GM18858 (cell line): Measurements from ENCODE around the gene ZBTB18.
"Not testable (repeated sequence)": the region's sequence is repeated elsewhere in the genome, so short reads cannot be mapped to it uniquely, and the experiment has no call there.

Experiments used
- ATAC-seq: cut with Tn5 transposase; IDR thresholded peaks from one replicate; pipeline ENCODE4 v1.9.1; 2021; ENCODE audit not compliant: unreplicated experiment

ZBTB18 gene

DNA sequence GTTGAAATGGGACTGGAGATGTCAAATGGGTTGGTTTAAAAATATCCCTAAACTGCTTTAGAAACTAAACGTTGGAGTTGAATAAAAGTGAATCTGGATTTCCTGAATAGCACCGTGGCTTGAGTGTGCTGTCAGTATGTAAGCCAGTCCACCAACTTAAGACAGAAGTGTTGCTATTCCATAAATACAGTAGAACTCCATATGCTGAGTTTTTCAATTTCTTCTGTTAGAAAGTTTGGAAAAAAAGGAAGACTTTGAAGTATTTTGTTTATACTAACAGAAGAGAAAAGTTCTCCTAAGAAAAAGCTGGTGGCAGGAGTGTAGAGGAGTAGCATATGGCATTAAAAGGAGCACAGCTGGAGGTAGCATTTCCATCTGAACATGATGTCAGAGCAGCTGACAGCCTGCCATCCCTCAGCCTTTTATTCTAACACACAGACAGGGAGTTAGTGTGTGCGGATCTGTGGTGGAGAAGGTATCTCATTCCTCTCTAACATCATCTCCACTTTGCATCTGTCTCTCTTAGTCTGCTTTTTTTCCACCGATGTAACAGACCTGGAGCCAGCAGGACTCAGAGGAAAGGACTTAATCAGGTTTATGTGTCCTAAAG is at the start of gene ZBTB18:
ZBTB18 (plus strand) TSS at position 449 of the 610 bp plus-strand sequence; CDS start at position 598, 149 bp downstream.
- no peak for ATAC-seq

DNA sequence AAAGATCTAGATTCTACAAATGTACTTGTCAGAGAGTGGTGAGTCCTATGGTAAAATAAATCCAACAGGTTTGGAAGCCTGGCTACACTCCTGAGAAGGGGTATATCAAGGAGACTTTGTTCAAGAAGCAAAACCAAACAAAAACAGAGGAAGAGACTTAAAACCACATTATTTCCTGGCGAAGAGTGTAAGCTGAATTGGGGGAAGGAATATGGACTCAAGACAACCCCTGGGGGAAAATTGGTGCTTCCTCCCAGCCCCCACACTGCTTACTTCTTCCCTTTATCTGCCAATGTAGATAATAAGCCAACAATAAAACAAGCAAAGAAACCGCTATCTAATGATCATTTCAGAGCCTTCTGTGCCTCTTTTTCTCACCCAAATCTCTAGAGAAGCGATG is 48.4 kb upstream of the ZBTB18 start:
- no peak for ATAC-seq

DNA sequence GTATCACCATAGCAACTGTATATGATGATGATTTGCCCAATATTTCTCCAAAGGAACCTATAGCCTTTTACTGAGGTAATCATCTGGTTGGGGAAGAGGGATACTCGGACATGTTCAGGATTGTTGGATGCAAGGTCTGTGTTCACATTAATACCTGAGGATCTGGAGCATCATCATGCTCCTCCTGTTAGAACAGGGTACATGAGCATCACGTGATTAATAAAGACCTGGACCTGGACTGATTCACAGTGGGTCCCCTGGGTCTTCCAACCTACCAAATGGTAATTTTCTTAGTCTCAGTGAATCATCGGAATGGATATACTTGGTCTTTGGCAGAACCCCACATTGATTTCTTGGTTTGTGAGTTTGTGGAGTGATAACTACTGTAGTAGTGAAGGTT is 45.6 kb upstream of the ZBTB18 start:
- ATAC-seq: no peak

DNA sequence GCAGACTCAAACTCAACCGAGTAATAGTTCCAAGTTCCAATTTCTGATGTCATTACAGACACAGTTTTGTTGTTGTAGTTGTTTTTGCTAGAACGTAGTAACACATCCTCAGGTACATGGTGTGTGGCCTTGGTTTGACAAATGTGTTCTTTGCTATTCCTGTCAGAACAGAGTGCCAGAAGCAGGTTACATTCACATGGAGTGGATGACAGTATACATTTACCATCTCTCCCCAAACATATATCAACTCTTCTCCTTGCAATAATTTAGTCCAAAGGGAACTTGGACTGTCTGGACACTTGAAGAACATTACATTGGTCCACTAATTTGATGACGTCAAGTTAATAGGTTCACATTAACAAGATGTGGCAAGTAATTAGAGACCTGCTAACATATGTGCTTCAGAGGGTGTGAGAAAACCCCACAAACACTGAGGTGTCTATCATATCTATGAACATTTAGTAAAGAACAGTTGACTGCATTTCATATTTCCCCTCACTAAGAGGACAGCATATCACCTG is 44.6 kb upstream of the ZBTB18 start:
- no peak for ATAC-seq

DNA sequence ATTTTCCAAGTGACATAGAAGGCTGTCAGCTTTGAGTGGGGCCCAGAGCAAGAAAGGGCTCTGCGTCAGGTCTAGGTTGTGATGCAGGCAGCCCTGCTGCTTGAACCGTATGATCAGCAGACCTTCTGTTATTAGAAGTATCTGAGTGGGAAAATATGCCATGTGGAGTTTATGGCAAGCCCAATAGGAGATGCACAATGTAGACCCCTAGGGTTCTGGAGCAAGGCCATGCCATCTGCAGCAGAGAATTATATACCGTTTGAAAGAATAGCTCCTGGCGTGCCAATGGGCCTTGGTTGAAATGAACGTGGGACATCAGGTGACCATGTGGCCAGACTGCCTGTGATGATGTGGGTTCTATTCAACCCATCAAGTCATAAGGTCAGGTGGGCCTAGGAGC is 44.1 kb upstream of the ZBTB18 start:
- no peak for ATAC-seq

DNA sequence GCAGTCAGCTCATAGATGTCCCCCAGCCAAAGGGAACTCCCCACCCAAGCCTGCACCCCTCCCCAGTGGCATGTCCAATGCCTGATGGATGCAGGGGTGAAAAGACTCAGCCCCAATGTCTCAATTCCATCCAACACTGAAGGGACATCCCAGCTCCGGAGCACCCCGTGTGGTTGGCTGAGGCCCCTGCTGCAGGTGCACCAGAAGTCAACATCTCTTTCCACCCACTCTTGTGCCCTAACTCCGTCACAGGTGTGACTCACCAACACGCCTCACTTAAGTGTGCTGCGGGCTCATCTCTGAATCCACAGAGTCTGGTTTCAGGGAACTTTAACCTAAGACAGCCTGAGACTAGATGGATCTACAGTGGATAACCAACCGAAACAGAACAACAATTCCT is 40.9 kb upstream of the ZBTB18 start:
- ATAC-seq: no peak

DNA sequence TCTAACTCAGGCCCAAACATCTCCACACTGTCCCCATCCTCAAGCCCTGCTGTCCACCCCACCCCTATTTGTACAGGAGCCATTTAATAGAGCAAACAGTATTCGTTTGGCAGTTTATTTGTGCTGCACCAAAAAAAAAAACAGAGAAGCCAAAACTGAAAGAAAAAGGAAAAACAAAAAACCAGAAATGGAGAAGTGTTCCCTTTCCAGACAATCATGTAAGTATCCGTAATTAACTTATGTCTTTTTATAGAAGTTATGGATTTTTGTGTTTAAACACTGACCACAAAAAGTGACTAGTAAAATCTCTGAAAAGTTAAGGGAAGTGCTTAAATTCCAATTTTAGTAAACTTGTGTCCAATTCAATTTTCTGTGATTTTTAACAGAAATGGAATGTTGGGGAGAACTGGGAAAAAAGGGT is 40.4 kb upstream of the ZBTB18 start:
- no peak for ATAC-seq

DNA sequence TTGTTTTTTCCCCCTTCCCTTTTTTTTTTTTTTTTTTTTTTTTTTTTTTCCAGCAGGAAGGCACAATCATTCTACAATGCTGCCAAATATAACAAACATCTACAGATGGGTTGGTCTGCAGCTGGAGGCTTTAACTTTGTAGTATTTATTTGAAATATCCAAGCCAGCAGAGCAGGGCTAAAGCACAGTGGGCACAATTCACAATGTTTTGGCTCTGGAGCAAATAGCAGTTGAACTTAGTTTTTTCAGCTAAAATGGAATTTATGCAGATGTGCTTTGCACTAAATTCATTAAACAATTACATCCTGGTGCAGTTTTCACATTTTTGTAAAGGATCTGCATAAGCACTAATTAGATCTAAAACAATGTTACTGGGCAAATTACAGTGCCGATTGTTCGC is 39.8 kb upstream of the ZBTB18 start:
- no peak for ATAC-seq

DNA sequence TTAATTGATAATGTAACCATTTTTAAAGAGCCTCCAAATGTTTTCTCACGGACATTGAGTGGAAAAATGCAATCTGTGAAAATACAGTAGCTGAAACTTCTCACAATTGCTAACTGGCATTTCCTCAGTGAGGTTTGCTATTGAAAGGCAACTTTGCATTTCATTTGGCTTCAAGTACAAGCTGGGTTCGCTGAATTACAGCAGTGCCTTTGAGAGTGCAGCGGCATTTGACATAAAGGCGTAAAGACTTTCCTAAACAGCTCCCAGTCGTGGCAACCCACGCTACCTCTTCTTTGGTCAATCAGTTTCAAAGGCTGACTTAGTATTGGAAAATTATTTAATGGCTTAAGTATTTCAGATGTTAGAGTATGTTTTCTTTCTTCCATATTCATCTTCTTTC is 39.3 kb upstream of the ZBTB18 start:
- no peak for ATAC-seq

DNA sequence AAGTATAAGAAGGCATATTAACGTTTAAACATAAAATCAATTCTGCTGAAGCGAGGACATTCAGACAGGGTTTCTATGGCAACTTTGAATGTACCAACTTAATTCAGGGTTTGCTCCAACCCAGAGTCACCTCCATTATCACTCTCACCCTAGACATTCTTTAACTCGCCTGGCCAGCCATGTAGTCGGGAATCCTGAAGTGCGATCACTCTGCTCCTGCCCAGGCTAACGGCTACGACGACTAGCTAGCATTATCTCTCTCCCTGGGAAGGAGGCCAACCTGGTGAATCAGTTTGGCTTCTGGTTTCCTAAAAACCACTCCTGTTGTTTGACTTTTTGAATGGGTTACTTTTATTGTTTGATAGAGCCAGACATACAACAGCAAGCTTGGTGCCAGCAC is 38.9 kb upstream of the ZBTB18 start:
- no peak for ATAC-seq

DNA sequence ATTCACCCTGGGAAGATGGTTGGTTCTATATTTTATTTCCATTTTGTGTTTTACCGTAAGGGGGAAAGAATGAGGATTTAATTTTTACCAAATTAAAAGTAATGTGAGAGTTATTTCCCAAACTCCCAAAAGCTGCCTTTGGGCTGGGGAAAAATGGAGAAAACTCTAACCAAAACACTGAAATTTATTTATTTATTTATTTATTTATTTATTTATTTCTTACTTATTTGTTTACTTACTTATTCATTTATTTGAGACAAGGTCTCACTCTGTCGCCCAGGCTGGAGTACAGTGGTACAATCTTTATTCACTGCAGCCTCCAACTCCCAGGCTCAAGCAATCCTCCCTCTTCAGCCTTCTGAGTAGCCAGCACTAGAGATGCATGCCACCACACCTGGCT is 38.0 kb upstream of the ZBTB18 start:
- ATAC-seq: no peak

DNA sequence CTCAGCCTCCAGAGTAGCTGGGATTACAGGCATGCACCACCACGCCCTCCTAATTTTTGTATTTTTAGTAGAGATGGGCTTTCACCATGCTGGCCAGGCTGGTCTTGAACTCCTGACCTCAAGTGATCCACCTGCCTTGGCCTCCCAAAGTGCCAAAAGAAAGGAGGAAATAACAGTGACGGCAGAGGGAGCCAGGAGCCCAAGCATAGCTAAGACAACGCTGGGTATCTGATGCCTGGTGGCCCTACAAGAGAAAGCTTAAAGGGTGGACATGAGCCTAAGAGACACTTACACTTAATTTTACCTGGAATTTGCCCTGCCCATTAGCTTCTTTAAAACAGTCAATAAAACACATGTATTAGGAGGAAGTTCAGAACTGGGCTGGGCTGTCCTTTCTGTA is 36.2 kb upstream of the ZBTB18 start:
- ATAC-seq: not testable (repeated sequence)

DNA sequence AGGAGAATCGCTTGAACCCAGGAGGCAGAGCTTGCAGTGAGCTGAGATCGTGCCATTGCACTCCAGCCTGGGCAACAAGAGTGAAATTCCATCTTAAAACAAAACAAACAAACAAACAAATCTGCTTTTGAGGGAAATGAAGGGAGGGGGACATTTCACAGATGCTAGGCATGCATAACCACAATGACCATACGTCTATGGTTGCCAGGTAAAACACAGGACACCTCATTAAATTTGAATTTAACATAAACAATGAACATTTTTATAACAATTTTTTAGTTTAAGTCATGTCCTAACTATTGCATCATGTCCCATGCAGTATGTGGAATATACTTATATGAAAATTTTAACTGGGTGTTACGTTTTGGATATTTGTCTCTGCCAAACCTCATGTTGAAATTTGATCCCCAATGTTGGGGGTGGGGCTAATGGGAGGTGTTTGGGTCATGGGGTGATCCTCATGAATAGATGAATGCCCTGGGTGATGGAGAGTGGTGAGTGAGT is 31.0 kb upstream of the ZBTB18 start:
- no peak for ATAC-seq

DNA sequence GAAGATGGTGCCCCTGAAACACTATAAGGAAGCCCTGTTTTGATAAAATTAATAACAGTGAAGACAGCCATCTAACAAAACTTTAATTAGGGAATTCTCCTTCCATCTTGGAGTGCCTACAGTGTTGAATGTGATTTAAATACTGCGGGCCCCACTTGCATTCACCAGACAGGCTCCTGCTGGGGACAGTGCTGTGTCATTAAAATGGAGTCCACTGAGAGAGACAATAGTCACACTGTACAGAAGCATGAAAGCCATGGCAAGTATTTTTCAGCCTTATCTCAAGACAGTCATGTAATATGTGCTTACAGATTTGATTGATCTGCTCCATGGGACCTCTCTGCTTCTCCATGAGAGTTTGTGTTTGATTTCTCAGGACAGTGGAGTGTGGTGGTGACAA is 29.7 kb upstream of the ZBTB18 start:
- ATAC-seq: no peak

DNA sequence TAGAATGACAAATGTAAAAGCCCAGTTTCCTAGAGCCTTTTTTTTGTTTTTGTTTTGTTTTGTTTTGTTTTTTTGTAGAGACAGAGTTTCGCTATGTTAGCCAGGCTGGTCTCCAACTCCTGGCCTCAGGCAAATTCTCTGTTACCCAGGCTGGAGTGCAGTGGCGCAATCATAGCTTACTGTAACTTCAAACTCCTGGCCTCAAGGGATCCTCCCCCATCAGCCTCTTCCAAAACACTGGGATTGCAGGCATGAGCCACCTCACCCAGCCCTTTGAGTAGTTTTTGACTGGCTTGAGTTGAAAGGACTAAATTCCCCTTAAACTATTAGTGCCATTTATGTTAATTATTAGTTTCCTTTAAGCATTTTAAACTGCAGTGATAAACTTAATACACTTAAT is 28.8 kb upstream of the ZBTB18 start:
- no peak for ATAC-seq

DNA sequence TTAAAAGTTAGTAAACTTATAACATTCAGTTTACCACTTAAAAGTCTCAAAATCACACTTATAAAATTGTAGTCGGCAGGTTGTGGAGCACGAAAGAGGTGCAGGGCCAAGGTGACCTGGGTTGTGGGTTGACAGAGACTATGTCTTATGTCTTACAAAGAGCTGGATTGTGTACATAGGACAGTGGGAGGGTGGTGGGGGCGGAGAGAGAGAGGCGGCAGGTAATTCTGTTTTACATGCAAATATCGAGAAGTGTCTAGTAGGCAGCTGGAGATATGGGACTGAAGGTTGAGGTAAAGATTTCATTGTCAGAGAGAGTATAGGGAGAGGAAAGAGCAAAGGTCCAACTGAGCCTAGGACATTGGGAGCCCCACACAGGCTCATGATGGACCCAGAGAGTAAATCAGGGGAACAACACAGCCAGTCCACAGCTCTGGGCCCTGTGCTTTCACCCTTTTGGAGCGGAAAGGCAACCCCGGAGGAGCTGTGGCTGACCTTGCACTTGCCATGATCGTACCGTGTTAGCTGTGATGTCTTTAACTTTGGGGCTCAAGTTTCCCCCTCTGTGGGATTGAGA is 28.1 kb upstream of the ZBTB18 start:
- no peak for ATAC-seq

DNA sequence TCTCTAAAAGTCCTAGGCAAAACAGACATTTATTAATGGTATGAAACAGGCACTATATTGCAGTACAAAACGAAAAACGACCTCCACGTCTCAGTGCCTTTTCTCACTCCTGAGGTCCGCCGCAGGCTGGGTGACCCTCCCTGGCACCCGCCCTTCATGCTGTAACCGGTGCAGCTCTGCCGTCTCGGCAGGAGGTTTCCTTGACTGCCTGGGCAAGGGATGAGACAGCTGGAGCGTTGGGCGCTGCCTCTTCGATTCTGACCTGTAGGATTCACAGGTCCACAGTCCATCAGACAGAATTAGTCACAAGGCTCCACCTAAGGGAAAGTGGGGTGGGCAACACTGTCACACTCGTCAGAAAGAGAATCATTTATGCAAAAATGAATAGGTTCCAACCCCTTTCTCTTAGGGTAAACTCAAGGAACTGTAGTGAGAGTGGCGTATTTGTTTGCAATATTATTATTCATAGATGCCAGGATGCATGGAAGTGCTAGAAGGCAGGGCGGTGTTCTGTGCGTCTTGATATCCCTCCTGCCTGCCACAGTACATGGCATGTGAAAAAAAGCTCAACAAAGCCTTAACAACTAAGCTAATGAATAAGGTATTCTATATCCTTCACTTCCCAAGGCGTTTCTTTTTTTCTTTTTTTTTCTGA is 23.5 kb upstream of the ZBTB18 start:
- no peak for ATAC-seq

DNA sequence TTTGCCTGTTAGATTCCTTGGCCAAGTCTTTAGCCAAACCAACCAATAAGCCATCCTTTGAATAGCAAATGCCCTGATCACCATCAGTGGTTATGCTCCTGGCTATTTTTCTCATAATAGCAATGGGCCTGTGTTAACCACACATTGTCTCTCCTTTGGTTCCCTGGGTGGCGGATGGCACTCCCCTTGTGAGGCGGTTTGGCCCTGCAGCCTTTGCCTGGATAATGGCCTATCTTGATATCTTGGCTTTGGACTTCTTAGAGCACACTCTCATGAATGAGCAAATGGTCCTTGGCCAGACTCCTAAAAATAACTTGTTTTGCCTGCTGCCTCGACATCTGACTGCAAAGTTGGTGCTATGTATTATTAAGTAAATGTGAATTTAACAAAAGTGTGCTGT is 22.4 kb upstream of the ZBTB18 start:
- ATAC-seq: no peak

DNA sequence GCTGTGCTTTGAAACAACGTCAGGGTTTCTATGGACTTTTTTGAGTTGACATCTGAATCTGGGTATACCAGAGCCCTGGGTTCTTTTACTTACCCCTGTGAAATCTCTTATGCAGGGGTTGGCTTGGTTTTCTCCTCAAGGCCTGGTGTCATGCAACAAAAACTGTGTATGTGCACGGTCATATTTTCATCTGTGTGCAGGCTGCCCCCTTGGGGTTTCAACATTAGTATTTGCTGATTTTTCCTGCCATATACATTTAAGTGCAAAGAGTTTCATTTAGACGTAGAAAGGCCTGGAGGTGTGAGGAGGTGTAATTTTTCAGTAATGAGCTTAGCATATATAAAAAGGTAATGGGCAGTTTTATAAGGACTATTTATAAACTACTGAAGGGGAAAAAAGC is 22.0 kb upstream of the ZBTB18 start:
- no peak for ATAC-seq

DNA sequence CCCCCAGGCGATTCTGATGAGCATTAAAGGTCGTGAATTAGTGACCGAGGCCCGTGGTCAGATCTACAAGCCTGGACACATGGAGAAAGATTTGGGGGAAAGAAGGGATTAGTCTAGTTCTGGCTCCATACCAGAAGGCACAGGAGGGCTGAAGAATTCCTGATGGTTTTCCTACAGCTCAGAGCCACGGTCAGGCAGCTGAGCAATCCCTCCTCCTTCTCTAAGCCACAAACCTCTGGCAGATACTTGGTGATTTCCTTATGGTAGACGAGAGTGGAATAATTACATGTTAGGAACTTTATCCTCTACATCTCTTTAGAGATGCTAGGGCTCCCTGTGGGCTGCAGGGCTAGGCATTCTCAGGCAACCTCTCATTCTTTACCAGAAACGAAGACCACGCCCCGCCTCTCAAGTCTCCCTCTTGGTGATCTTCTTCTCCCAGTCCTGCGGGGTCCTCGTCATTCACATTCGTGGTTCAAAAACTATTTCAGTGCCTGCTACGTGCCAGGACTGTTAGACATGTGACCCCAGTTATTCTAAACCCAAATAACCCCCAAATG is 20.5 kb upstream of the ZBTB18 start:
- ATAC-seq: no peak

DNA sequence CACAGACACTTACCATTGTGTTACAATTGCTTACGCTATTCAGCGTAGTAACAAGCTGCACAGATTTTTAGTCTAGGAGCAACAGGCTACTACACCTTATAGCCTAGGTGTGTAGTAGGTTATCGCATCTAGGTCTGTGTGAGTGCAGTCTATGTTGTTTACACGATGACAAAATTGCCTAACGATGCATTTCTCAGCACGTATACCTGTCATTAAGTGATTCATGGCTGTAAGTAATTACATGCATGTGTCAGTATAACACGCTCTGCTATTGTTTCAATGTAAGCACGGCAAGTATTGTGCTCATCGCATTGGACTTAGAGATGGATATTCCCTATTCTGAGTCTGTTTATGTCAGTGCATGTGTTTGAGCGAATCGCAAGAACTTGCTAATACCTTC is 15.7 kb upstream of the ZBTB18 start:
- ATAC-seq: no peak

DNA sequence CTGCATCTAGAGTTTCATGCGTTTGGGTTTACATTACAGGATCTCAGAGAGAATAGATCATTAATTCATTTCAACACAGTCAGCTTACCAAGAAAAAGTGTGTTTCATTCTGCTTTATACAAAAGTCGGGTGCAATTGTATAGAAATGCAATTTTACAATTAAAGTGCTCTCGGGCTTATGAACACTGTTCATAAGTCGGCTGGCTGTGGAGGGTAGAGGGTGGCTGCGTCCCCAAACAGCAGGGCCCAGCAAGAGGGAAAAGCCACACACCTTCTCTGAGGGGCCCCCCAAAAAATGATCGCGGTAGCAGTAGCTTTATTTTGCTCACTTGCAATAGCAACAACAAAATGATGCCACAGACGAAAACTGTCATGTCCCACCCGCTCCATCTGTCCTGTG is 13.8 kb upstream of the ZBTB18 start:
- no peak for ATAC-seq
